ENCODE results near the gene PEDS1. TPM values are rescaled to one million over a fixed set of nuclear protein-coding genes. Genes with fewer than 3 reads are reported as not detected.
A peak's percentile ranks its signal among the peaks of the same experiment; 100 is the strongest.

The PEDS1 gene
- total and polyA plus RNA-seq, 2 of the 13 experiments (the other 11 are each of a cell fraction or from before 2014, with no cell fraction given): 30.5 to 93.9 TPM

GRCh38 chr20:50188879-50189680 lies 35.6 kb upstream of the PEDS1 start (continued):
- TF ChIP-seq ZNF784 (CRISPR knock-in tag; IDR thresholded peaks at IDR 0.05; ENCODE audit: borderline replicate concordance) (no peak), MAX (IDR thresholded peaks at IDR 0.05) (peak; percentile 74), ZNF318 (CRISPR knock-in tag; IDR thresholded peaks at IDR 0.05) (peak; percentile 95), CHCHD3 (CRISPR knock-in tag; IDR thresholded peaks at IDR 0.05) (peak; percentile 67; the same call in 1 of the 2 replicates), TFDP2 (CRISPR knock-in tag; IDR thresholded peaks at IDR 0.05) (peak; percentile 81), MZF1 (CRISPR knock-in tag; IDR thresholded peaks at IDR 0.05; ENCODE audit: borderline replicate concordance) (peak; percentile 93; the same call in 1 of the 2 replicates), HOXD1 (CRISPR knock-in tag; IDR thresholded peaks at IDR 0.05) (peak; percentile 95), ZNF674 (CRISPR knock-in tag; IDR thresholded peaks at IDR 0.05; ENCODE audit: low read depth) (peak; percentile 60; the same call in 1 of the 2 replicates), GMEB2 (CRISPR knock-in tag; IDR thresholded peaks at IDR 0.05; ENCODE audit: low read depth) (no peak), ZNF639 (CRISPR knock-in tag; conservative IDR thresholded peaks at IDR 0.05) (peak; percentile 87), MXD3 (CRISPR knock-in tag; IDR thresholded peaks at IDR 0.05) (peak; percentile 89), ZNF337 (CRISPR knock-in tag; IDR thresholded peaks at IDR 0.05; ENCODE audit: borderline replicate concordance, low read depth) (no peak; the same call in 1 of the 2 replicates), ZMYM3 (CRISPR knock-in tag; IDR thresholded peaks at IDR 0.05) (peak; percentile 99), MLLT10 (CRISPR knock-in tag; IDR thresholded peaks at IDR 0.05) (no peak; the same call in 1 of the 2 replicates)

All from HepG2 (cell line).